HepG2 (cell line): ENCODE results near the gene PRRT1. TPM values are rescaled to one million over a fixed set of nuclear protein-coding genes. Genes with fewer than 3 reads are reported as not detected.
A peak's percentile ranks its signal among the peaks of the same experiment; 100 is the strongest.

Source experiments
- CTCF ChIP-seq: sonication (generic); formaldehyde crosslinking; IDR thresholded peaks from 2 replicates; pipeline ENCODE4 v1.5.0; 2020; ENCODE audit warnings: mild to moderate bottlenecking, missing genetic modification reagents, moderate library complexity
- FUBP1 ChIP-seq: sonication (generic); formaldehyde crosslinking; IDR thresholded peaks from 2 replicates; pipeline ENCODE4 v1.5.1; 2020; ENCODE audit warnings: missing genetic modification reagents, mild to moderate bottlenecking, borderline replicate concordance
- GFI1 ChIP-seq: sonication (generic); formaldehyde crosslinking; IDR thresholded peaks from 2 replicates; pipeline ENCODE4 v1.5.0; 2020; ENCODE audit warnings: missing genetic modification reagents, mild to moderate bottlenecking, borderline replicate concordance
- HDAC6 ChIP-seq: fragments of 200-600 bp; sonication (generic); IDR thresholded peaks from 2 replicates; pipeline ENCODE4 v1.7.0; 2017; ENCODE audit warnings: mild to moderate bottlenecking, antibody characterized with exemption, low read length, low read depth
- MYPOP ChIP-seq: sonication (generic); formaldehyde crosslinking; IDR thresholded peaks from 2 replicates; pipeline ENCODE4 v1.8.1; 2023; ENCODE audit warnings: mild to moderate bottlenecking, moderate library complexity, missing genetic modification reagents
- NCOR1 ChIP-seq: fragments of 200-600 bp; sonication (generic); IDR thresholded peaks from 2 replicates; pipeline ENCODE4 v1.7.0; 2017; ENCODE audit warnings: antibody characterized with exemption, low read length, borderline replicate concordance
- NR1H2 ChIP-seq: sonication (generic); formaldehyde crosslinking; IDR thresholded peaks from 2 replicates; pipeline ENCODE4 v1.8.1; 2022; ENCODE audit warnings: low read depth, missing genetic modification reagents, borderline replicate concordance
- RAD21 ChIP-seq: fragments of 450-650 bp; formaldehyde crosslinking; IDR thresholded peaks from 2 replicates; pipeline ENCODE4 v1.5.0; 2020; ENCODE audit warnings: mild to moderate bottlenecking
- RBAK ChIP-seq: sonication (generic); formaldehyde crosslinking; IDR thresholded peaks from 2 replicates; pipeline ENCODE4 v1.5.1; 2020; ENCODE audit warnings: mild to moderate bottlenecking, missing genetic modification reagents
- RFXAP ChIP-seq: sonication (generic); formaldehyde crosslinking; IDR thresholded peaks from 2 replicates; pipeline ENCODE4 v1.4.0; 2020; ENCODE audit warnings: missing genetic modification reagents, borderline replicate concordance
- TAF15 ChIP-seq: fragments of 200-400 bp; formaldehyde crosslinking; IDR thresholded peaks from one replicate; pipeline ENCODE4 v1.6.1; 2018; ENCODE audit warnings: mild to moderate bottlenecking, low read depth, low read length; ENCODE audit not compliant: poor library complexity, severe bottlenecking
- TBX3 ChIP-seq: fragments of 450-650 bp; IDR thresholded peaks from 2 replicates; pipeline ENCODE4 v1.6.1; 2017; ENCODE audit warnings: antibody characterized with exemption, mild to moderate bottlenecking, inconsistent platforms, borderline replicate concordance
- UBTF ChIP-seq: sonication (generic); formaldehyde crosslinking; IDR thresholded peaks from 2 replicates; pipeline ENCODE4 v1.4.0; 2020; ENCODE audit warnings: mild to moderate bottlenecking, missing genetic modification reagents
- ZBTB33 ChIP-seq: sonication (generic); formaldehyde crosslinking; IDR thresholded peaks from 2 replicates; pipeline ENCODE4 v1.4.0; 2020; ENCODE audit warnings: missing genetic modification reagents
- ZNF24 ChIP-seq: fragments of 450-650 bp; IDR thresholded peaks from 2 replicates; pipeline ENCODE4 v1.6.1; 2017; ENCODE audit warnings: antibody characterized with exemption, mild to moderate bottlenecking
- ZNF317 ChIP-seq: sonication (generic); formaldehyde crosslinking; IDR thresholded peaks from 2 replicates; pipeline ENCODE4 v1.5.0; 2020; ENCODE audit warnings: mild to moderate bottlenecking, missing genetic modification reagents
- polyA plus RNA-seq, 8 experiments: library from polyadenylated mRNA; depleted of rRNA in 3 of 8; stranded (reverse) in 7 of 8; unstranded in 1 of 8; fragments of >200 nt; fragmentation: Illumina TruSeq in 4 of 8; extraction: Trizol in 4 of 8; gene quantifications; 2 replicates each; pipeline versions ENCODE4 v1.2.1 to v1.2.3, GENCODE V29; 2011 to 2016; ENCODE audit warnings: low read depth in 4 of 8, missing spikeins in 1 of 8, mixed read lengths in 1 of 8; ENCODE audit not compliant: insufficient read depth in 1 of 8
- total RNA-seq, 5 experiments: library from RNA; depleted of rRNA; stranded (reverse); fragments of >200 nt; fragmentation: Illumina TruSeq; extraction: Trizol; gene quantifications; 2 replicates each; pipeline ENCODE4 v1.2.3, GENCODE V29; 2016; ENCODE audit warnings: low read depth in 1 of 5

Gene PRRT1
- total and polyA plus RNA-seq, 2 of the 13 experiments (the other 11 are each of a cell fraction or from before 2014, with no cell fraction given), result 0.64 to 1.4 TPM

- TF ChIP-seq NCOR1 (no peak; the same call in 1 of the 2 replicates), ZBTB33 (0 out of 2 replicates have a peak, but pooled peaks have one; percentile 4), ZNF317 (CRISPR knock-in tag) (peak; percentile 55; the same call in 1 of the 2 replicates), FUBP1 (CRISPR knock-in tag) (no peak), RFXAP (no peak; the same call in 1 of the 2 replicates), ZNF24 (no peak), HDAC6 (no peak), GFI1 (0 out of 2 replicates have a peak, but pooled peaks have one; percentile 3), TBX3 (peak; percentile 34; the same call in 1 of the 2 replicates), NR1H2 (CRISPR knock-in tag) (peak; percentile 92; the same call in 1 of the 2 replicates), CTCF (CRISPR knock-in tag) (peak; percentile 22; the same call in 1 of the 2 replicates), RBAK (CRISPR knock-in tag) (no peak), TAF15 (peak; percentile 62), RAD21 (CRISPR knock-in tag) (peak; percentile 42; the same call in 1 of the 2 replicates), UBTF (peak; percentile 72), MYPOP (CRISPR knock-in tag) (peak; percentile 90; the same call in 1 of the 2 replicates)
Measured at GRCh38 chr6:32195902-32196681, 44.4 kb upstream of the PRRT1 start (continued).
